DMS 273 (cell line): ENCODE data around the gene TBCEL.
"Not testable (repeated sequence)": the region's sequence is repeated elsewhere in the genome, so short reads cannot be mapped to it uniquely, and the experiment has no call there.

Experiments
- DNase-seq: peaks from one replicate; lab custom pipeline; 2025; ENCODE audit not compliant: unreplicated experiment; lab: John Stamatoyannopoulos, UW

The TBCEL gene

DNA sequence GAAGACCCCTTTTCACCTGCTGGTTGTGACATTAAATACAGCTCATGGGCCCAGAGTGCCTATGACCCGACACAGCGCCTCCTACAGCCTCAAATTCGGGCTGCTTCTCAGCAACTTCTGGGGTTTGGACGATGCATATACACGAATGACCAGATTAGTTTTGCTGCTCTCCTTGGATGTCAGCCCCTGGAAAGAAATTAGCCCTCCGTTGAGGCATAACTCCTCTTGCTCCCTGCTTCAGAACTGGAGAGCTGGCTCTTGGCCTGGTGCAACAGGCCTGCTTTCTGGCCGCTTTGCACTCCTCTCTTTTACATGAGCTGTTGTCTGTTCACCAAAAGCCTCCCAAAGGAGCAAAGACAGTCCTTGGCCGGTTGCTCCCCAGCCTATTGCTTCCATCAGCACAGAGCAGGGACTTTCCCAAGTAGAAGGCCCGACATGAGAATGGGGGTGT, 80.4 kb downstream of the TBCEL start:
- no peak for DNase-seq

DNA sequence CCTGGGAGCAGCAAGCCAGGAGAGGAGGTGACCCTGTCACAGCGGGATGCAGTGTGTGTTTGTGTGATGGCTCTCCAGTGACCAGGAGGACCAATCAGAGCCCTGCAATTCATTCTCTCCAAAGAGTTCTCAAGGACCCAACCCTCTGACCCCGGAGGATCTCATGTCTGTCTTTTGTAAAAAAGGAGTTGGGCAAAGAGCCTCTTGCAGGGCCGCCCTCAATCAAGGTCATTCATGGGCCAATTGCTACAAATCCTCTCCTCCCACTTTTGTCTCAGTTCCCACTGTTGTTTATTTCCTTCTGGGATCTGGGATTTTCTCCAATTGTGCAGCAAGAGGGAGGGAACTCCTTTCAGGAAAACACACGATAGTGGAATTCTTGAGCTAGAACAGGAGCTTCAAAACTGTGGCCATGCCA, 81.2 kb downstream of the TBCEL start:
- no peak for DNase-seq

DNA sequence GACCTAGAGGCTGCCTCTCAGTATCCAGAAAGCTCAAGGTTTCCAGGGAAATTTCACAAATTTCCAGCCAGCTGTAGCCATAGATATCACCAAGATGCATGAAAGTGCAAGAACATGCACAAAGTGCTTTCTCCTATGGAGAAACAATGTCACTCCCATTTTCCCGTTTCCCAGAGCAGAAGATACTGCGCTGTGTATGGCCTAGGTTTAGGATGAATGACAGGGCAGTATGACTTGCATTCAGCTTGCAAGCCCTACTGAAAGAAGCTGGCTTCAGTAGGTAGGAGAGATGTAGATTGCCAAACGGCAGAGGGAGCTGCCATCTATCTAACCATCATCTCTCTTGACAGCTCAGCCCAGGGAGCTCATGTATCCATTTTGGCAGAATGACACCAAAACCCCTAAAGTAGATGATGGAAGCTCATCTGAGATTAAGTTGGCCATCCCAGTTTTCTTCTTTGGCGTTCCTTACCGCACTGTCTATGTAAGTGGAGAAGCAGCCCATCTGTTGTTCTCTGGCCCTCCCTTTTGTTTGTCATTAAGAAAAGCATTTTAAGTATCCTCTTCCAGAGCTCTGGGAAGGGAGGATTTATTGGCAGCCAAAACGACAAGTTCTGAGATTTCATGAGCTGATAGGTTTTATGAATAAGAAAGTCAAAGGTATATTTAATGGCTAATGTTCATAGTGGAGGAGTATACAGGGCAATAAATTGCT, 81.7 kb downstream of the TBCEL start:
- peak; percentile 4 for DNase-seq

DNA sequence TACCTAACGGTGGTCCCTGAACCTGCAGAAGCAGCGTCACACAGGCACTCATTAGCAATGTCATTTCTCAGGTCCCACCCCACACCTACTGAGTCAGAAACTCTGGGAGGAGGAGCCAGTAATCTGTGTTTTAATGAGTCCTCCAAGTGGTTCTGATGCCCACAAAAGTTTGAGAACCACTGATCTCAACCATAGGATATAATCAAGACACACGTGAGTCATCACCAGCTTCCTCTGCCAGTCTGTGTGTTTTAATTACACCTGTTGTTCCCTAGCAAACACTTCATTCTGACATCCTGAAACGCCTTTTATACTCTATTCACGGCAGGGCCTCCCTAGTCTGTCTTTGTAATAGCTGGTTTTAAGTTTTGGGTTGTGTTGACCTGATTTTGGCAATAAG, 82.9 kb downstream of the TBCEL start:
- DNase-seq: no peak

DNA sequence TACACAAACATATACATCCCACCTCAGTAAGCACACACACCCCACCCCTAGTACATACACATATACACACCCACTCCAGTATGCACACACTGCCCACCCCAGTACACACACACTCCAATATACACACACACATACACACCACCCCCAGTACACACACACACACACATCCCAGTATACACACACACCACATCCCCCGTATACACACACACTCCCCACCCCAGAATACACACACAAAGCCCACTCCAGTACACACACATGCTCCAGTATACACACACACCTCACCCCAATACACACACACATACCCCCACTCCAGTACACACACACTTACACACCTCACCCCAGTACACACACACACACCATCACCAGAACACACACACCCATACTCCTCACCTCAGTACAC, 84.5 kb downstream of the TBCEL start:
- no peak for DNase-seq

DNA sequence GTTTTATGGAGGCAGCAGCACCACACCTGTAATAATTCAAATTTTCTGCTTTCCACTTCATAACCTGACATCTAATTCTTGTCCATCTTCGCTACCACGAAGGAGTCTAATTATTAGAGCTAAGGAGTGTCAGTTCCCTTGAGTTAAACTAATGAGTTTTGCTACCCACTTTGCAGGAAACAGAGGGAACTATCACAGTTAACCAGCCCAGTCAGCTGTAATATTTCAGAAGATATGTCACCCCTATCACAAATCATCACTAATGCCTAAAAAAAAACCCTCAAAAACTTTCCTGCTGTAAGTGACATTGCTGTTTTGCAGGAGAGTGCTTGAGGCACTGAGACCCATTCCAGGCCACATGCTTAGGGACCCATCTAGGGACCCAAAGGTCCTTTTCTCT, 85.6 kb downstream of the TBCEL start:
- DNase-seq: no peak

DNA sequence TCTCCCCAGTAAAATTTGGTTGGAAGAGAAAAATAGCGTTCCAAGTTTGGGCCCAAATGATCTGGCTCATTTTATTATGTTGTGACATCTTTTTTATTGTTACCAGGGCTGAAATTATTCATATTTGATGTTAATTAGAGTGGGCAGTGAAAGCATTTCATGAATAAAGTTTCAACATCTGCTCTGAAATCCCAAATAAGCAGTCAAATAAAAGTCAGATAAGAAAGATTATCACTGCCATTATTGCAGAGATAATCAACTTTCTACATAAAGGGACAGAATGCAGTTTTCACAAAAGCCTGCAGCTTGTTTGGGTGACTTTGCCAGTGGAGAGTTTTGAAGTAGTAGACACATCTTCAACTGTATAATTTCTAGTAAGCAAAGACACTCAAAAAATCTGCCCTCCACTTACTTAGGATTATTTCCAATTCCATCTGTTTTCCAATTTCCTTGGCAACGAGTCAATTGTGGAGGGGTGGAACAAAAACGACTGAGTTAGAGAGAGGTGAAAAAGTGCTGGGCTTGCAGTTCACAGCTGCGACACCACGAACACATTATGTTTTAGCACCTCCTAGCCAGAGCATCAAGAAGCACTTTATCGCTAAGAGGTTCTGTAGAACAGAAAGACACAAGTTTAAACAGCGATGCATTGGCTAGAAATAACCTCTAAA, 86.1 kb downstream of the TBCEL start:
- DNase-seq: peak; percentile 44

DNA sequence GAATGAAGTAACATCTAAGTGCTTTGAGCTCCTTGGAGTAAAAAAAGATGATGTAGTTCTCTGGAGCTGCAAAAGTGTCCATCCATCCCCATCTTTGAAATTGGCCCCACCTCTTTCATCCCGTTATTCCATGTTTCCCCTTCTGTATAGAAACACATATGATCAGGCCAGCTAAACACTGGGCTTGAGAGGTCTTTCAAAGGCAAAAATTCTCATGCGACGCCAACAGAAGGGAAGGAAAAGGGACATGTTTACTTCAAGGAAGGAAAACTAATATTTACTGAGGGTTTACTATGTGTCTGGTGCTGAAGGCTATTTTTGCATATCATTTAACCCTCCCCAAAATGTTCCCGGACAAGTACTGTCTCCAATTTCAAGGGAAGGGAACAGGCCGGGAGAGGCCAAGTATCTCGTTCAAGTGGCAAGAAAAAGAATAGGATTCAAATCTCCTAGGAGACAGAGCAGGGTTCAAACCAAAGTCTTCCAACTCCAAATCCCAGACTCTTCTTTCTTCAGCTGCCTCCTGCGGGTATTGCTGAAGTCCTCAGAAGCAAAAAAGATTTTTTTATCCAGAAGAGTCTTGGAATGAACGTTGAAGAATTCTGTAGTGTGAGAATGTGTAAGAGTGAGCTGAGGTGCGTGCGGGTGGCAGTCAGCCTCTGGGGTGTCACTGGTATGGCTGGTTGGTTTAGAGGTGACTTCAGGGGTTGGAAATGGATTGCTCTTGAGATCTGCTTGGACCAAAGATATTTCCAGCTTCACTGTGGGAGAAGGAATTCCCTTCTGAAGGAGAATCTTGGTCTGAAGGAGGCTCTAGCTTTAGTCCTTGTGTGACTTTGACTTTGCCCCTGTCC, 87.2 kb downstream of the TBCEL start:
- DNase-seq: no peak

DNA sequence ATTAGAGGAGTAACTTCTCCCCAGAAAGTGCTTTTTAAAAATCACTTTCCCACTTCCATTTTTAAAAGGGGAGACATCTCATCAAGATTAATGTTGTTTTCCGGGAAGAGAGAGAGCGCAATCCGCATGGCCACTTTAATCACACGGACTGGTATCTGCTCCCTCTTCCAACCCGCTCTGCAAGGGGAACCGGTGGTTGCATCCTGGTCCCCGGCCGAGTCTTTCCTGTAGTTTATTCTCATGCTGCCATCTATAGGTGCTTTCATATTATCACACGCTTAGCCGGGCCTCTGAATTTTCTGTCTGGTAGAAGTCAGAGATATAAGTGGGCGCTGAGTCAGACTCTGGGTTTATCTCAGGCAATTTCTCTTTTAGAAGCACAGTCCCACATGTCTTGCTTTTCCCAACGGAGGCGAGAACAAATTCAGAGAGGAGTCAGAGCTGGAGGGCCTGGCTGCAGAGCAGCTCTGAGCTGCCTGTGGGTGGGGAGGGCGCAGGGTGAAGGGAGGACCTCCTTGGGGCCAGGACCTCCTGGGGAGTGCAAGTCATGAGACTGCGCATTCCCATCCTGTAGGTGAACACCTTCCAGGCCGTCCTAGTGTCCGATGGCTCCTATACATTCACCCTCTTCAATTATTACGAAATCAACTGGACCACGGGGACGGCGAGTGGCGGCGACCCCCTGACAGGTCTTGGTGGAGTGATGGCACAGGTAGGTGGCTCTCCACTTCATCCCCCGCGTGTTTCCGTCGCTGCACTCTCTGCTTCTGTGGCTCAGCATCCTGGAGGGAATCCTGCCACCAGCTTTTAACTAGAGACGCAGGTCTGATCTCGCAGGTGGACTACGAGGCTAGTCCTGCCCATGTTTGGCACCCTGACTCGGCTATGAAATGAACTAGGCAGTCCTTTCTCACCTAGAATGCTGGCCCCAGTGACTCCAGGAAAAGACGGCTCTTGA, 88.9 kb downstream of the TBCEL start:
- peak; percentile 72 for DNase-seq

DNA sequence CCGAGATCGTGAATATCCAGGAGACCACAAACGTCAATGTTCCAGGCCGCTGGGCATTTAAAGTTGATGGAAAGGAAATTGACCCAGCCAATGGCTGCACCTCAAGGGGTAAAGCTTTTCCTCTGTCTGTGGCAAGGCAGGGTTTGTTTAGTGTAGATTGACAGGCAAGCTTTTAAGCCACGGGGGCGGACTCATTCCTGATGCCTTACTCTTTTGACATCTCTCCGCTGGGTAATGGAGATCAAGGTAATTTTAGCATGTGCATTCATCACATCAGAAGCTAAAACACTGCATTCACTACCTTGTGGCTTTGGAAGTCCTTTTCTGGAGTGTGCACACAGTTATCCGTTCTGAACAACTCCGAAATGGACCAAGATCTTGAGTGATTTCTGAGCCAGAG, 89.7 kb downstream of the TBCEL start:
- no peak for DNase-seq

DNA sequence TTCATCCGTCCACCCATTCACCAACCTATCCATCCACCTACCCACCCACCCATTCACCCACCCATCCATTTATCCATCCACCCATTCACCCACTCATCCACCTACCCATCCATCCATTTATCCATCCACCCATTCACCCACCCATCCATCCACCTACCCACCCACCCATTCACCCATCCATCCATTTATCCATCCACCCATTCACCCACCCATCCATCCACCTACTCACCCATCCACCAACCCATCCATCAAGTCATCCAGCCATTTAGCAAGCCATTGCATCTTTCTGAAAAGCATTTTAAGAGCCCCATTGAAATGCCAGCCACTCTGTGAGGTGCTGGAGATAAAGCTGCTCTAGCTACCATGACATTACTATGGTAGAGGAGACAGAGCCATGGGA, 91.1 kb downstream of the TBCEL start:
- DNase-seq: not testable (repeated sequence)

DNA sequence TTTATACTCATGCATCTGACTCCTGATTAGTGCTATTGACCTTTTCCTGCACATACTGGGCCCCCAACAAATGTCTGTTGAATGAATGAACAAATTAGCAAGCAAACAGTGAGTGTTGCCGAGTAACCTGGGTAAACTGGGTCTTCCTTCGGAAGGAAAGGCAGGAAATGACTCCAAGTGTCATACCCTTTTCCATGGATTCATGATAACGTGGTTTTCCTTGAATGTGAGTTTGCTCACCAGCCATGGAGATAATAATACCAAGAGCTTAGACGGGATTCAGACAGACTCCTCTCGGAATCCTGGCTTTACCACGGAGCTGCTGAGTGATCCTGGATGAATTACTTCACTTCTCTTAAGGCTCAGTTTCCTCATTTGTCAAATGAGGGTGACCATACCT, 93.9 kb downstream of the TBCEL start:
- DNase-seq: no peak

DNA sequence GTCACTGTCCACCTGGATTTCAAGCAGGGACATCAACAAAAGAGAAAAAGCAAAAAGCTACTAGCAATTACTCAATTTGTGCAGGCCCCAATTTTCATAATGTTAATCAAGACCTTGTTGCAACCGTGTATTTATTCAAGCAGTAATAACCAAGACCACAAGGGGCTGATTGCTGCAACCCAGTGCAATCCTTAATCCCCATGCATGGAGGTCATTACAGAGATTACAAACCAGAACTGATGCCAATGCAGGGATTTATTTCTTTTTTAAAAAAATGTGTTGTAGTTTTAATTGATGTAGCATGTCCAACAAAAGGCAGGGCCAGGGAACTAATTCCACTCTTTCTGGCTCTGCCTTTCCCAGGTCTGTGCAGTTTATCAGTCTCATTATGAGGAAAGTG, 95.5 kb downstream of the TBCEL start:
- no peak for DNase-seq

DNA sequence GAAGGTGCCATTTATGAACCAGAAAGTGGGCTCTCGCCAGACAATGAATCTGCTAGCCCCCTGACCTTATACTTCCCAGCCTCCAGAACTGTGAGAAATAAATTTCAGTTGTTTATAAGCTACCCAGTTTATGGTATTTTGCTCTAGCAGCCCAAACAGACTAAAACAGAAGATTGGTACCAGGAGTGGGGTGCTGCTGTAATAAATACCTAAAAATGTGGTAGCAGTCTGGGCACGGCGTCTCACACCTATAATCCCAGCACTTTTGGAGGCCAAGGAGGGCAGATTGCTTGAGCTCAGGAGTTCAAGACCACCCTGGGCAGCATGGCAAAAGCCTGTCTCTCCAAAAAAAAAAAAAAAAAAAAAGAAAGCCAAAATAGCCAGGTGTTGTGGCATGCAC, 98.4 kb downstream of the TBCEL start:
- no peak for DNase-seq

DNA sequence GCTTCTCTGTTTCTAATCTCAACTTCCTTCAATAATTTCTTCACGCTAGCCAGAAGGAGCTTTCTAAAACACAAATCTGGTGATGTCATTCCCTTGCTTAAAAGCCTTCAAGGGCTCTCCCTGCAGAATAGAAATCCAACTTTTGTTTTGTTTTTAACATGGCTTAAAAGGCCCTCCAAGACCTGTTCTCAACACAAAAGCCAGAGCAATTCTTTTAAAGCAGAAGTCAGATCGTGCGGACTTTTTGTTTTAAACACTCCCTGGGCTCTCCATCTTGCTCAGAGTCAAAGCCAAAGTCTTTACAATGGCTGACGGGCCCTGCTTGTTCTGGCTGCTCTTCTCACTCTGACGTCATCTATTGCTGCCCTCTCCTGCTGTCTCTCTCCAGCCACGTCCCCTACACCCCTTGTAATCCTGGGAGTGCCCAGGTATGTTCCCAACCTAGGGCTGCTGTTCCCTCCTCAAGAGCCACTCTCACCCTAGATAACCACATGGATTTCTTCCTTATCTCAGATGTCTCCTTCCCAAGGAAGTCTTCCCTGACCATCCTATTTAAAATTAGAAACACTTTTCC, 99.7 kb downstream of the TBCEL start:
- no peak for DNase-seq

DNA sequence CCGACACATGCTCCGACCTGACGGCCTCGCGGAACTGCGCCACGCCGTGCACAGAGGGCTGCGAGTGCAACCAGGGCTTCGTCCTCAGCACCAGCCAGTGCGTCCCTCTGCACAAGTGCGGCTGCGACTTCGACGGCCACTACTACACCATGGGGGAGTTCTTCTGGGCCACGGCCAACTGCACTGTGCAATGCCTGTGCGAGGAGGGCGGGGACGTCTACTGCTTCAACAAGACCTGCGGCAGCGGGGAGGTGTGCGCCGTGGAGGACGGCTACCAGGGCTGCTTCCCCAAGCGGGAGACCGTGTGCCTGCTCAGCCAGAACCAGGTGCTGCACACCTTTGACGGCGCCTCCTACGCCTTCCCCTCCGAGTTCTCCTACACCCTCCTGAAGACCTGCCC, 103.9 kb downstream of the TBCEL start:
- no peak for DNase-seq

DNA sequence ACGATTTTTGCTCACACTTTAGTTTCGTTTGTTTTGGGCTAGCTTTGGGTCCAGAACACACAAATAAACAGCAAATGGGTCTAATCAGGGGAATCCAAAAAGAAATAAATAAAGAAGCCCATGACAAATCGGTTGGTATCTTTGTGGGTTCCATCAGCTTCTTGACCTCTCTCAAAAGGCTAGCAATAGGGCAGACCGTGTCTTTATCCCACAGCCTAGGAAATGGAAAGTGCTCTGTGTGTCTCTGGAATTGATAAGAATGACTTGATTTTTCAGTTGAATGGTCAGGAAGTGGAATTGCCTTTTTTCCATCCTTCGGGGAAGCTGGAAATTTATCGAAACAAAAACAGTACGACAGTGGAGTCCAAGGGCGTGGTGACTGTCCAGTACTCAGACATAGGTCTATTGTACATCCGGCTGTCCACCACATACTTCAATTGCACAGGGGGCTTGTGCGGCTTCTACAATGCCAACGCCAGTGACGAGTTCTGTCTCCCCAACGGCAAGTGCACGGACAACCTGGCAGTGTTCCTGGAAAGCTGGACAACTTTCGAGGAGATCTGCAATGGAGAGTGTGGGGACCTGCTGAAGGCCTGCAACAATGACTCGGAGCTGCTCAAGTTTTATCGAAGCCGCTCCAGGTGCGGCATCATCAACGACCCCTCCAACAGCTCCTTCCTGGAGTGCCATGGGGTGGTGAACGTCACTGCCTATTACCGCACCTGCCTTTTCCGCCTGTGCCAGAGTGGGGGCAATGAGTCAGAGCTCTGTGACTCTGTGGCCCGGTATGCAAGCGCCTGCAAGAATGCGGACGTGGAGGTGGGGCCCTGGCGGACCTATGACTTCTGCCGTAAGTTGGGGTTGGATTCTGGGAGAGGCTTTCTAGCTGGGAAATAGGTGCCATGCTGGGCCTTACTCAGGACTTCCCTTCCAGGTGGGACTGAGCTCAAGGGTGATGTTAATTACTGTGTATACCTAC, 105.7 kb downstream of the TBCEL start:
- DNase-seq: no peak

DNA sequence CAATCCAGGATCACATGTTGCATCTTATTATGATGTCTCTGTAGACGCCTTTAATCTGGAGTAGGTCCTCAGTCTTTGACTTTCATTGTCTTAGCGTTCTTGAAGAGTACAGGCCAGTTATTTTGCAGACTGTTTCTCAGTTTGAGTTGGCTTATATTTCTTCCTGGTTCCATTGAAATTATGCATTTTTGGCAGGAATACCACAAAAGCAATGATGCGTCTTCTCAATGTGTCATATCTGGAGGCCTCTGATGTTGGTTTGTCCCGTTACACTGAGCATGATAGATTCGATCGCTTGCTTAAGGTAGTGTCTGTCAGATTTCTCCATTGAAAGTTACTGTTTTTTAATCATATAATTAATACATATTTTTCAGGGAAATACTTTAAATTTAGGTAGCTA, 107.8 kb downstream of the TBCEL start:
- DNase-seq: no peak
